ENCODE data around the gene ADCYAP1. TPM values are rescaled to one million over a fixed set of nuclear protein-coding genes. Genes with fewer than 3 reads are reported as not detected.

The ADCYAP1 gene
- total and polyA plus RNA-seq, 4 experiments from 2014 or later: not detected

GRCh38 chr18:886076-886475, 18.6 kb upstream of the ADCYAP1 start:
- no peaks in the 10 kb centered on the region for H3K4me1 Mint-ChIP-seq
- no peaks in the 10 kb centered on the region for H3K36me3 Mint-ChIP-seq
- ChIA-PET CTCF (ENCODE audit: partially characterized antibody) (interaction anchor here (1.0 kb wide), 1 partner anchor 21 kb away, joined by 3 read pairs; no protein-coding TSS in a partner anchor), POLR2A (ENCODE audit: partially characterized antibody) (no interaction called here)
- H3K4me3 ChIP-seq (ENCODE audit: low read length in 2 of 2): no peak overlapping the region
- H3K27ac ChIP-seq (ENCODE audit: low read depth, low read length): no peak overlapping the region
- H3K9me3 Mint-ChIP-seq: no peaks in the 10 kb centered on the region
- no peak for DNase-seq
- peaks cover 5 to 8% of the 10 kb centered on the region in 2 donors for H3K27me3 Mint-ChIP-seq
- no peaks in the 10 kb centered on the region for H3K4me1 ChIP-seq (ENCODE audit: insufficient read depth, low read length)
- no peaks in the 10 kb centered on the region for H3K36me3 ChIP-seq (ENCODE audit: insufficient read depth, low read length)
- intact Hi-C loops (cut with micrococcal nuclease): no loop called here
- H3K4me3 Mint-ChIP-seq: no peak overlapping the region
- no peaks in the 10 kb centered on the region for H3K27me3 ChIP-seq (ENCODE audit: insufficient read depth, low read length)
- H3K9me3 ChIP-seq (ENCODE audit: control insufficient read depth in 1 of 2, low read length in 2 of 2): no peaks in the 10 kb centered on the region
- no peak overlapping the region for H3K27ac Mint-ChIP-seq

GRCh38 chr18:887716-888115, 17.0 kb upstream of the ADCYAP1 start:
- CTCF ChIA-PET (ENCODE audit: partially characterized antibody): interaction anchor here (0.8 kb wide), 1 partner anchor 10 kb away, joined by 3 read pairs; no protein-coding TSS in a partner anchor
- no peak for DNase-seq

GRCh38 chr18:892316-892715, 12.4 kb upstream of the ADCYAP1 start:
- Mint-ChIP-seq H3K27me3 (peaks cover 9 to 16% of the 10 kb centered on the region in 2 donors), H3K36me3 (no peaks in the 10 kb centered on the region), H3K4me1 (no peaks in the 10 kb centered on the region), H3K4me3 (no peak overlapping the region), H3K27ac (no peak overlapping the region), H3K9me3 (no peaks in the 10 kb centered on the region)
- POLR2A ChIA-PET (ENCODE audit: partially characterized antibody): no interaction called here
- CTCF ChIA-PET (ENCODE audit: partially characterized antibody): no interaction called here
- no peaks in the 10 kb centered on the region for H3K4me1 ChIP-seq (ENCODE audit: insufficient read depth, low read length)
- intact Hi-C loops (cut with micrococcal nuclease): no loop called here
- H3K36me3 ChIP-seq (ENCODE audit: insufficient read depth, low read length): no peaks in the 10 kb centered on the region
- no peak overlapping the region for H3K27ac ChIP-seq (ENCODE audit: low read depth, low read length)
- no peaks in the 10 kb centered on the region for H3K27me3 ChIP-seq (ENCODE audit: insufficient read depth, low read length)
- no peak overlapping the region for H3K4me3 ChIP-seq (ENCODE audit: low read length in 2 of 2)
- DNase-seq: no peak
- H3K9me3 ChIP-seq (ENCODE audit: control insufficient read depth in 1 of 2, low read length in 2 of 2): no peaks in the 10 kb centered on the region

More at GRCh38 chr18:887716-888115, 17.0 kb upstream of the ADCYAP1 start:
- H3K36me3 Mint-ChIP-seq: no peaks in the 10 kb centered on the region
- Histone ChIP-seq H3K27ac (ENCODE audit: low read depth, low read length) (no peak overlapping the region), H3K4me3 (ENCODE audit: low read length in 2 of 2) (no peak overlapping the region), H3K9me3 (ENCODE audit: control insufficient read depth in 1 of 2, low read length in 2 of 2) (no peaks in the 10 kb centered on the region), H3K4me1 (ENCODE audit: insufficient read depth, low read length) (no peaks in the 10 kb centered on the region), H3K36me3 (ENCODE audit: insufficient read depth, low read length) (no peaks in the 10 kb centered on the region), H3K27me3 (ENCODE audit: insufficient read depth, low read length) (no peaks in the 10 kb centered on the region)
- H3K27ac Mint-ChIP-seq: no peak overlapping the region
- intact Hi-C loops (cut with micrococcal nuclease): no loop called here
- H3K4me1 Mint-ChIP-seq: no peaks in the 10 kb centered on the region
- H3K9me3 Mint-ChIP-seq: no peaks in the 10 kb centered on the region
- peaks cover 6 to 8% of the 10 kb centered on the region in 2 donors for H3K27me3 Mint-ChIP-seq
- H3K4me3 Mint-ChIP-seq: no peak overlapping the region
- POLR2A ChIA-PET (ENCODE audit: partially characterized antibody): no interaction called here

- H3K9me3 ChIP-seq (ENCODE audit: control insufficient read depth in 1 of 2, low read length in 2 of 2): no peaks in the 10 kb centered on the region
- CTCF ChIA-PET (ENCODE audit: partially characterized antibody): interaction anchor here (0.9 kb wide), 1 partner anchor 65 kb away, joined by 3 read pairs; no protein-coding TSS in a partner anchor
- Mint-ChIP-seq H3K36me3 (no peaks in the 10 kb centered on the region), H3K27ac (no peak overlapping the region), H3K9me3 (no peaks in the 10 kb centered on the region), H3K27me3 (peaks cover 15 to 24% of the 10 kb centered on the region in 2 donors), H3K4me1 (no peaks in the 10 kb centered on the region), H3K4me3 (no peak overlapping the region)
- intact Hi-C loops (cut with micrococcal nuclease): no loop called here
- no peaks in the 10 kb centered on the region for H3K27me3 ChIP-seq (ENCODE audit: insufficient read depth, low read length)
- H3K27ac ChIP-seq (ENCODE audit: low read depth, low read length): no peak overlapping the region
- H3K36me3 ChIP-seq (ENCODE audit: insufficient read depth, low read length): no peaks in the 10 kb centered on the region
- no peaks in the 10 kb centered on the region for H3K4me1 ChIP-seq (ENCODE audit: insufficient read depth, low read length)
- H3K4me3 ChIP-seq (ENCODE audit: low read length in 2 of 2): no peak overlapping the region
- POLR2A ChIA-PET (ENCODE audit: partially characterized antibody): no interaction called here
- no peak for DNase-seq
Measured at GRCh38 chr18:896315-896714, 8.4 kb upstream of the ADCYAP1 start.

GRCh38 chr18:901761-902160, 2.9 kb upstream of the ADCYAP1 start:
- H3K27ac Mint-ChIP-seq: no peak overlapping the region
- no peak for DNase-seq
- intact Hi-C loops (cut with micrococcal nuclease): no loop called here
- H3K36me3 Mint-ChIP-seq: peaks cover 2 to 6% of the 10 kb centered on the region in 2 donors
- H3K9me3 Mint-ChIP-seq: peaks cover 2 to 20% (median 8%) of the 10 kb centered on the region in 8 donors
- H3K9me3 ChIP-seq (ENCODE audit: control insufficient read depth in 1 of 2, low read length in 2 of 2): no peaks in the 10 kb centered on the region
- POLR2A ChIA-PET (ENCODE audit: partially characterized antibody): no interaction called here
- no peak overlapping the region for H3K4me3 Mint-ChIP-seq
- H3K27ac ChIP-seq (ENCODE audit: low read depth, low read length): no peak overlapping the region
- CTCF ChIA-PET (ENCODE audit: partially characterized antibody): no interaction called here
- H3K27me3 ChIP-seq (ENCODE audit: insufficient read depth, low read length): peaks cover 36% of the 10 kb centered on the region
- H3K27me3 Mint-ChIP-seq: peaks cover 46 to 48% of the 10 kb centered on the region in 2 donors
- peaks cover 2 to 14% (median 9%) of the 10 kb centered on the region in 4 donors for H3K4me1 Mint-ChIP-seq
- no peaks in the 10 kb centered on the region for H3K36me3 ChIP-seq (ENCODE audit: insufficient read depth, low read length)
- peaks cover 5% of the 10 kb centered on the region for H3K4me1 ChIP-seq (ENCODE audit: insufficient read depth, low read length)
- no peak overlapping the region for H3K4me3 ChIP-seq (ENCODE audit: low read length in 2 of 2)

- ChIA-PET POLR2A (ENCODE audit: partially characterized antibody) (interaction anchor here (0.7 kb wide), 1 partner anchor 152 kb away, joined by 3 read pairs; no protein-coding TSS in a partner anchor), CTCF (ENCODE audit: partially characterized antibody) (no interaction called here)
- Mint-ChIP-seq H3K27ac (no peak overlapping the region), H3K27me3 (peaks cover 48 to 50% of the 10 kb centered on the region in 2 donors), H3K36me3 (peaks cover 2 to 6% of the 10 kb centered on the region in 2 donors), H3K9me3 (peaks cover 2 to 20% (median 8%) of the 10 kb centered on the region in 8 donors), H3K4me3 (no peak overlapping the region), H3K4me1 (peaks cover 2 to 15% (median 9%) of the 10 kb centered on the region in 4 donors)
- no peak for DNase-seq
- Histone ChIP-seq H3K4me3 (ENCODE audit: low read length in 2 of 2) (no peak overlapping the region), H3K27me3 (ENCODE audit: insufficient read depth, low read length) (peaks cover 39% of the 10 kb centered on the region), H3K9me3 (ENCODE audit: control insufficient read depth in 1 of 2, low read length in 2 of 2) (no peaks in the 10 kb centered on the region), H3K4me1 (ENCODE audit: insufficient read depth, low read length) (peaks cover 9% of the 10 kb centered on the region), H3K36me3 (ENCODE audit: insufficient read depth, low read length) (no peaks in the 10 kb centered on the region), H3K27ac (ENCODE audit: low read depth, low read length) (no peak overlapping the region)
- intact Hi-C loops (cut with micrococcal nuclease): no loop called here
Measured at GRCh38 chr18:902229-902628, 2.4 kb upstream of the ADCYAP1 start.

- peaks cover 2 to 6% of the 10 kb centered on the region in 2 donors for H3K36me3 Mint-ChIP-seq
- peak; percentile 18 to 51 (median 27) for DNase-seq
- intact Hi-C loops (cut with micrococcal nuclease): no loop called here
- H3K36me3 ChIP-seq (ENCODE audit: insufficient read depth, low read length): no peaks in the 10 kb centered on the region
- H3K9me3 Mint-ChIP-seq: peaks cover 2 to 20% (median 8%) of the 10 kb centered on the region in 8 donors
- peaks cover 21% of the 10 kb centered on the region for H3K4me1 ChIP-seq (ENCODE audit: insufficient read depth, low read length)
- CTCF ChIA-PET (ENCODE audit: partially characterized antibody): no interaction called here
- POLR2A ChIA-PET (ENCODE audit: partially characterized antibody): no interaction called here
- H3K27me3 Mint-ChIP-seq: peaks cover 51 to 54% of the 10 kb centered on the region in 2 donors
- peak overlapping the region in 1 of 7 donors; percentile 28 for H3K27ac Mint-ChIP-seq
- no peak overlapping the region for H3K4me3 ChIP-seq (ENCODE audit: low read length in 2 of 2)
- peaks cover 4 to 18% (median 10%) of the 10 kb centered on the region in 4 donors for H3K4me1 Mint-ChIP-seq
- peak overlapping the region in 1 of 8 donors; percentile 59 for H3K4me3 Mint-ChIP-seq
- no peak overlapping the region for H3K27ac ChIP-seq (ENCODE audit: low read depth, low read length)
- H3K9me3 ChIP-seq (ENCODE audit: control insufficient read depth in 1 of 2, low read length in 2 of 2): no peaks in the 10 kb centered on the region
- H3K27me3 ChIP-seq (ENCODE audit: insufficient read depth, low read length): peaks cover 44% of the 10 kb centered on the region
Measured at GRCh38 chr18:903701-904100, 970 bp upstream of the ADCYAP1 start.

All from CD4-positive, alpha-beta memory T cell (primary cell).